CD14-positive monocyte (primary cell): Measurements from ENCODE around the gene HNRNPAB. TPM values are rescaled to one million over a fixed set of nuclear protein-coding genes. Genes with fewer than 3 reads are reported as not detected.

Experiments used
- DNase-seq, 3 donors: peaks; one replicate each; pipeline ENCODE4 v3.0.0-alpha.2; 2011 to 2022
- H2AFZ ChIP-seq: 2 replicates; pipeline ENCODE4 v1.6.0; 2012; ENCODE audit warnings: mild to moderate bottlenecking, low read depth, low read length, inconsistent platforms; ENCODE audit not compliant: insufficient read depth, poor library complexity, severe bottlenecking
- H3K27ac ChIP-seq, 2 donors: 1 replicate in 1 of 2; 2 replicates in 1 of 2; pipeline ENCODE4 v1.5.1; 2012 to 2013; ENCODE audit warnings: low read length in 2 of 2, control low read depth in 1 of 2, inconsistent platforms in 1 of 2, low read depth in 1 of 2, mild to moderate bottlenecking in 1 of 2
- H3K27me3 ChIP-seq, 2 donors: one replicate each; pipeline versions ENCODE4 v1.6.0 to v1.6.1; 2011 to 2013; ENCODE audit warnings: low read length in 2 of 2; ENCODE audit not compliant: control insufficient read depth in 2 of 2, insufficient read depth in 2 of 2
- H3K36me3 ChIP-seq, 2 donors: replicated peaks in 1 of 2; 1 replicate in 1 of 2; 2 replicates in 1 of 2; pipeline versions ENCODE4 v1.5.1 to v1.6.1; 2012 to 2013; ENCODE audit warnings: low read length in 2 of 2, control low read depth in 1 of 2, inconsistent platforms in 1 of 2, mild to moderate bottlenecking in 1 of 2; ENCODE audit not compliant: insufficient read depth in 2 of 2, control insufficient read depth in 1 of 2
- H3K4me1 ChIP-seq, 2 donors: 1 replicate in 1 of 2; 2 replicates in 1 of 2; pipeline versions ENCODE4 v1.5.1 to v1.6.1; 2012 to 2013; ENCODE audit warnings: low read length in 2 of 2, control low read depth in 1 of 2, inconsistent platforms in 1 of 2, mild to moderate bottlenecking in 1 of 2, moderate library complexity in 1 of 2; ENCODE audit not compliant: insufficient read depth in 2 of 2, control insufficient read depth in 1 of 2
- H3K4me2 ChIP-seq: replicated peaks from 2 replicates; pipeline ENCODE3; 2012; ENCODE audit warnings: low read length, moderate library complexity, mild to moderate bottlenecking; ENCODE audit not compliant: poor library complexity, severe bottlenecking; ENCODE audit errors: extremely low read depth
- H3K4me3 ChIP-seq, 3 experiments: fragments of 200-600 bp in 1 of 3; sonication (generic) in 1 of 3; replicated peaks in 1 of 3; 1 replicate in 2 of 3; 2 replicates in 1 of 3; pipeline ENCODE4 v1.5.1; 2011 to 2013; ENCODE audit warnings: low read length in 3 of 3, mild to moderate bottlenecking in 3 of 3, control low read depth in 2 of 3, low read depth in 2 of 3, inconsistent platforms in 1 of 3, moderate library complexity in 1 of 3
- H3K79me2 ChIP-seq: 2 replicates; pipeline ENCODE4 v1.6.0; 2012; ENCODE audit warnings: mild to moderate bottlenecking, control low read depth, inconsistent platforms, low read length, moderate library complexity; ENCODE audit not compliant: insufficient read depth
- H3K9ac ChIP-seq: 2 replicates; pipeline ENCODE4 v1.6.0; 2017; ENCODE audit warnings: low read length, mild to moderate bottlenecking; ENCODE audit not compliant: insufficient read depth, poor library complexity, severe bottlenecking
- H3K9me3 ChIP-seq, 2 donors: replicated peaks in 1 of 2; 1 replicate in 1 of 2; 2 replicates in 1 of 2; pipeline versions ENCODE4 v1.5.1 to v1.6.1; 2012 to 2013; ENCODE audit warnings: low read length in 2 of 2, control low read depth in 1 of 2; ENCODE audit not compliant: control insufficient read depth in 1 of 2, insufficient read depth in 1 of 2
- H4K20me1 ChIP-seq: 2 replicates; pipeline ENCODE4 v1.6.0; 2012; ENCODE audit warnings: mild to moderate bottlenecking, low read length, control low read depth, moderate library complexity; ENCODE audit not compliant: insufficient read depth
- H3K27ac Mint-ChIP-seq, 7 donors: one replicate each; pipeline ENCODE4 v1.8.0; 2020; ENCODE audit warnings: mild to moderate bottlenecking in 7 of 7, mixed read lengths in 7 of 7, moderate library complexity in 6 of 7, inconsistent platforms in 2 of 7
- H3K27me3 Mint-ChIP-seq, 3 donors: one replicate each; pipeline ENCODE4 v1.8.0; 2021 to 2022; ENCODE audit warnings: low read depth in 3 of 3, mild to moderate bottlenecking in 3 of 3, mixed read lengths in 3 of 3, moderate library complexity in 3 of 3, inconsistent platforms in 1 of 3
- H3K36me3 Mint-ChIP-seq, 2 donors: one replicate each; pipeline ENCODE4 v1.8.0; 2020; ENCODE audit warnings: mixed read lengths in 2 of 2, inconsistent platforms in 1 of 2, mild to moderate bottlenecking in 1 of 2
- H3K4me1 Mint-ChIP-seq: one replicate; pipeline ENCODE4 v1.8.0; 2020; ENCODE audit warnings: mild to moderate bottlenecking, mixed read lengths
- H3K4me3 Mint-ChIP-seq, 2 donors: one replicate each; pipeline ENCODE4 v1.8.0; 2020; ENCODE audit warnings: mild to moderate bottlenecking in 2 of 2, mixed read lengths in 2 of 2, moderate library complexity in 1 of 2
- H3K9me3 Mint-ChIP-seq, 7 donors: one replicate each; pipeline ENCODE4 v1.8.0; 2020 to 2022; ENCODE audit warnings: mixed read lengths in 7 of 7, mild to moderate bottlenecking in 6 of 7, moderate library complexity in 6 of 7, inconsistent platforms in 2 of 7
- CTCF ChIP-seq: fragments of 200-600 bp; IDR thresholded peaks from one replicate; pipeline ENCODE4 v1.8.0; 2022; ENCODE audit warnings: antibody characterized with exemption, mild to moderate bottlenecking
- WGBS: methylation state at CpG from one replicate; pipeline ENCODE4 v1.1.5; 2013; ENCODE audit warnings: missing lambda C conversion rate; ENCODE audit not compliant: insufficient coverage; 5-methylcytosine and 5-hydroxymethylcytosine counted together
- intact Hi-C, 2 donors: fragments of 100-400 bp; cut with micrococcal nuclease; formaldehyde crosslinking; loops; one replicate each; pipeline versions ENCODE4 v1.15.0 to v1.15.1; 2023
- polyA plus RNA-seq, 3 donors: library from polyadenylated mRNA; depleted of rRNA in 1 of 3; unstranded in 2 of 3; stranded (reverse) in 1 of 3; fragments of 300-500 nt in 2 of 3; fragments of >200 nt in 1 of 3; fragmentation: Illumina TruSeq in 2 of 3; gene quantifications; 1 replicate in 2 of 3; 2 replicates in 1 of 3; pipeline ENCODE4 v1.2.3, GENCODE V29; 2012 to 2021

HNRNPAB gene
- polyA plus RNA-seq, 3 donors, result 44.8 to 59.4 (median 54.2) TPM

- Histone ChIP-seq H3K9me3 (no peaks in the 10 kb centered on the region), H3K4me1 (no peaks in the 10 kb centered on the region), H3K36me3 (no peaks in the 10 kb centered on the region), H3K27me3 (no peaks in the 10 kb centered on the region), H3K4me2 (no peak overlapping the region), H2AFZ (no peak overlapping the region), H3K9ac (no peak overlapping the region), H4K20me1 (no peaks in the 10 kb centered on the region), H3K4me3 (no peak overlapping the region), H3K27ac (no peak overlapping the region), H3K79me2 (no peaks in the 10 kb centered on the region)
- peak overlapping the region in 2 of 7 donors; percentile 59 to 80 for H3K27ac Mint-ChIP-seq
- WGBS, result 88% methylated on average over 19 of the region's 19 CpGs
- H3K9me3 Mint-ChIP-seq, result no peaks in the 10 kb centered on the region
- no peak for TF ChIP-seq CTCF
- no peak overlapping the region for H3K4me3 Mint-ChIP-seq
- peaks cover 3% of the 10 kb centered on the region for H3K4me1 Mint-ChIP-seq
- H3K27me3 Mint-ChIP-seq, result peaks cover 0 to 1% (median 0%) of the 10 kb centered on the region in 3 donors
- H3K36me3 Mint-ChIP-seq, result no peaks in the 10 kb centered on the region
- no peak for DNase-seq
- intact Hi-C loops, result no loop called here
These were observed 52.4 kb downstream of the HNRNPAB start for GRCh38 chr5:178256746-178257145.

GRCh38 chr5:178257650-178258049 is 53.3 kb downstream of the HNRNPAB start:
- Histone ChIP-seq H3K27me3 (no peaks in the 10 kb centered on the region), H3K4me3 (no peak overlapping the region), H3K79me2 (no peaks in the 10 kb centered on the region), H3K9ac (no peak overlapping the region), H3K27ac (no peak overlapping the region), H2AFZ (no peak overlapping the region), H3K9me3 (no peaks in the 10 kb centered on the region), H3K4me2 (no peak overlapping the region), H3K36me3 (no peaks in the 10 kb centered on the region), H4K20me1 (no peaks in the 10 kb centered on the region), H3K4me1 (no peaks in the 10 kb centered on the region)
- H3K36me3 Mint-ChIP-seq, result no peaks in the 10 kb centered on the region
- WGBS, result 91% methylated on average over 4 of the region's 4 CpGs
- TF ChIP-seq CTCF, result no peak
- intact Hi-C loops, result no loop called here
- DNase-seq, result no peak
- no peaks in the 10 kb centered on the region for H3K9me3 Mint-ChIP-seq
- H3K4me1 Mint-ChIP-seq, result no peaks in the 10 kb centered on the region
- H3K27ac Mint-ChIP-seq, result no peak overlapping the region
- peaks cover 0 to 1% (median 0%) of the 10 kb centered on the region in 3 donors for H3K27me3 Mint-ChIP-seq
- no peak overlapping the region for H3K4me3 Mint-ChIP-seq
